Activated T-cell treated with anti-CD3 and anti-CD28 coated beads, Interleukin-2, amount 50 U/mL, for 72 hours (primary cell): ENCODE results near the gene SNAPC2. TPM values are rescaled to one million over a fixed set of nuclear protein-coding genes. Genes with fewer than 3 reads are reported as not detected.

Experiments
- ATAC-seq, 2 donors: fragments of 150-1000 bp; cut with Tn5 transposase; replicated peaks in 1 of 2; 2 replicates each; pipeline ENCODE4 v1.10.0; 2021; ENCODE audit warnings: moderate library complexity in 2 of 2, mild to moderate bottlenecking in 1 of 2
- DNase-seq, 2 donors: peaks; one replicate each; pipeline ENCODE4 v3.0.0; 2021 to 2022; ENCODE audit warnings: mixed read lengths in 1 of 2
- H3K27ac Mint-ChIP-seq: one replicate; pipeline ENCODE4 v1.8.0; 2022; ENCODE audit warnings: mild to moderate bottlenecking, moderate library complexity, mixed read lengths
- H3K27me3 Mint-ChIP-seq: one replicate; pipeline ENCODE4 v1.8.0; 2022; ENCODE audit warnings: low read depth, mixed read lengths
- H3K36me3 Mint-ChIP-seq, 2 donors: one replicate each; pipeline ENCODE4 v1.8.0; 2022; ENCODE audit warnings: mixed read lengths in 2 of 2, mild to moderate bottlenecking in 1 of 2; ENCODE audit not compliant: insufficient read depth in 2 of 2
- H3K4me1 Mint-ChIP-seq: one replicate; pipeline ENCODE4 v1.8.0; 2022; ENCODE audit warnings: low read depth, mixed read lengths
- H3K4me3 Mint-ChIP-seq, 2 donors: one replicate each; pipeline ENCODE4 v1.8.0; 2022; ENCODE audit warnings: mild to moderate bottlenecking in 2 of 2, mixed read lengths in 2 of 2, moderate library complexity in 2 of 2
- H3K9me3 Mint-ChIP-seq, 2 donors: one replicate each; pipeline ENCODE4 v1.8.0; 2022; ENCODE audit warnings: mixed read lengths in 2 of 2
- total RNA-seq, 2 donors: library from RNA; stranded (reverse); gene quantifications; one replicate each; pipeline ENCODE4 v1.2.3, GENCODE V29; 2022

The SNAPC2 gene
- total RNA-seq, 2 donors from 2014 or later: 23.7 to 25.5 TPM

DNA sequence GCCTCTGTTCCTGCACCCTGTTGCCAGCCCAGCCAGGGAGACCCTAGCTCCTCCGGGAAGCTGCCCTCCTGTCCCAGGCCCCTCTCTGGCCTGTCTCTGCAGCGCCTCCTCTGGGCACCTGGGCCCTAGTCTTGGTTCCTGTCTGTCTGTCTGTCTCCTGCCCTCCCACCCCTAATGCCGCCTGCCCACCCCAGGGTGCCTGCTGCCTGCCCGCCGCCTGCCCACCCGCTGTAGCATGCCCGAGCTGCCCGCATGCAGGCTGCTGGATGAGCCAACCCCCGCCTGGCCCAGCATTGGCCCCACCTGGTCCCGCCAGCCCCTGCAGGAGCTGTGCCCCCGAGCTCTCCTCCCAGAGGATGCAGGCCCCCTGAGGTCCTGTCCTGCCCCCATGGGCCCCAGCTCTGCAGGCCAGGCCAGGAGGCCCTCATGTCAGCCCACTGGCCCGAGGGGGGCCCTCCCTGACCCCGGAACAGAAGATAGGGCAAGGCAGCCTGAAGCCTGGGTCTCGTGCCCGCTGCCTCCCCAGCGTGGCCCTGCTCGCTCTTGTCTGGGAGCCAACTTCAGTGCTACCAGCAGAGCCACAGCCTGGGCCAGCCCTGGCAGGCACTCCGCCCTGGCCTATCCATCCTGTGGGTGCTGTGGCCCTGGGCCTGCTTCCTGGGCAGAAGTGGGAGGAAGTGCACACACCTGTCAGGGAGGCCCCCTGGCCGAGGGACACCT lies 11.2 kb upstream of the SNAPC2 start:
- Mint-ChIP-seq H3K4me1 (peaks cover 29% of the 10 kb centered on the region), H3K27ac (no peak overlapping the region), H3K36me3 (peaks cover 8 to 12% of the 10 kb centered on the region in 2 donors), H3K27me3 (no peaks in the 10 kb centered on the region), H3K4me3 (no peak overlapping the region), H3K9me3 (no peaks in the 10 kb centered on the region)
- no peak for ATAC-seq
- no peak for DNase-seq

- no peak overlapping the region for H3K4me3 Mint-ChIP-seq
- no peaks in the 10 kb centered on the region for H3K9me3 Mint-ChIP-seq
- DNase-seq: no peak
- no peak overlapping the region for H3K27ac Mint-ChIP-seq
- peaks cover 25% of the 10 kb centered on the region for H3K4me1 Mint-ChIP-seq
- no peak for ATAC-seq
- H3K27me3 Mint-ChIP-seq: no peaks in the 10 kb centered on the region
- H3K36me3 Mint-ChIP-seq: peaks cover 7 to 12% of the 10 kb centered on the region in 2 donors
Measured at GRCh38 chr19:7909471-7910067, 10.6 kb upstream of the SNAPC2 start.

- Mint-ChIP-seq H3K27ac (no peak overlapping the region), H3K27me3 (peaks cover 8% of the 10 kb centered on the region), H3K4me3 (no peak overlapping the region), H3K9me3 (no peaks in the 10 kb centered on the region), H3K36me3 (peaks cover 2 to 12% of the 10 kb centered on the region in 2 donors), H3K4me1 (peaks cover 20% of the 10 kb centered on the region)
- DNase-seq (no peak), ATAC-seq (no peak)
Measured at GRCh38 chr19:7910321-7911161, 9.6 kb upstream of the SNAPC2 start.

GRCh38 chr19:7911508-7912143 lies 8.5 kb upstream of the SNAPC2 start:
- peaks cover 16% of the 10 kb centered on the region for H3K4me1 Mint-ChIP-seq
- H3K4me3 Mint-ChIP-seq: no peak overlapping the region
- no peak overlapping the region for H3K27ac Mint-ChIP-seq
- ATAC-seq (no peak), DNase-seq (no peak)
- H3K36me3 Mint-ChIP-seq: peaks cover 0 to 12% of the 10 kb centered on the region in 2 donors
- H3K9me3 Mint-ChIP-seq: no peaks in the 10 kb centered on the region
- peaks cover 12% of the 10 kb centered on the region for H3K27me3 Mint-ChIP-seq

DNA sequence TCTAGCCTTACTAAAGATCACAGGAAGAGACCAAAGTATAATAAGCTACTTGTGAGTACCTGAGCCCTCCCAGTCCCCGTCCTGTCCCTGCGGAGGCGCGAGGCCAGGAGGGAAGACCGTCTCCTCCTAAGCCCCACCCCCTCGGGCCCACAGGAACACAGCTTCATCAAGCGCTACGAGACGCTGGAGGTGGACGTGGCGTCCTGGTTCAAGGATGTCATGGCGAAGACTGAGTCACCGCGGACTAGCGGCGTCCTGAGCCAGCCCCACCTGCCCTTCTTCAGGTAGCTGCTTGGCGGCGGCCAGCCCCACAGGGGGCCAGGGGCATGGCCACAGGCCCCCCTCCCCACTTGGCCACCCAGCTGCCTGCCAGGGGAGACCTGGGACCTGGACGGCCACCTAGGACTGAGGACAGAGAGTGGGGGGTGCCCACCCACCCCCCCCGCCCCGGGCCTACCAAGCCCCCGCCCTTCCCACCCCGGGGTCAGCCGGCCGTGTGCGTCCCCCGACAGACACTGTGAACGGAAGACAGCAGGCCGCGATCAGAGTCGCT lies 7.9 kb upstream of the SNAPC2 start:
- DNase-seq (no peak), ATAC-seq (no peak)
- H3K27me3 Mint-ChIP-seq: peaks cover 12% of the 10 kb centered on the region
- H3K36me3 Mint-ChIP-seq: peaks cover 0 to 12% of the 10 kb centered on the region in 2 donors
- no peak overlapping the region for H3K27ac Mint-ChIP-seq
- H3K4me3 Mint-ChIP-seq: no peak overlapping the region
- peaks cover 10% of the 10 kb centered on the region for H3K4me1 Mint-ChIP-seq
- H3K9me3 Mint-ChIP-seq: no peaks in the 10 kb centered on the region

DNA sequence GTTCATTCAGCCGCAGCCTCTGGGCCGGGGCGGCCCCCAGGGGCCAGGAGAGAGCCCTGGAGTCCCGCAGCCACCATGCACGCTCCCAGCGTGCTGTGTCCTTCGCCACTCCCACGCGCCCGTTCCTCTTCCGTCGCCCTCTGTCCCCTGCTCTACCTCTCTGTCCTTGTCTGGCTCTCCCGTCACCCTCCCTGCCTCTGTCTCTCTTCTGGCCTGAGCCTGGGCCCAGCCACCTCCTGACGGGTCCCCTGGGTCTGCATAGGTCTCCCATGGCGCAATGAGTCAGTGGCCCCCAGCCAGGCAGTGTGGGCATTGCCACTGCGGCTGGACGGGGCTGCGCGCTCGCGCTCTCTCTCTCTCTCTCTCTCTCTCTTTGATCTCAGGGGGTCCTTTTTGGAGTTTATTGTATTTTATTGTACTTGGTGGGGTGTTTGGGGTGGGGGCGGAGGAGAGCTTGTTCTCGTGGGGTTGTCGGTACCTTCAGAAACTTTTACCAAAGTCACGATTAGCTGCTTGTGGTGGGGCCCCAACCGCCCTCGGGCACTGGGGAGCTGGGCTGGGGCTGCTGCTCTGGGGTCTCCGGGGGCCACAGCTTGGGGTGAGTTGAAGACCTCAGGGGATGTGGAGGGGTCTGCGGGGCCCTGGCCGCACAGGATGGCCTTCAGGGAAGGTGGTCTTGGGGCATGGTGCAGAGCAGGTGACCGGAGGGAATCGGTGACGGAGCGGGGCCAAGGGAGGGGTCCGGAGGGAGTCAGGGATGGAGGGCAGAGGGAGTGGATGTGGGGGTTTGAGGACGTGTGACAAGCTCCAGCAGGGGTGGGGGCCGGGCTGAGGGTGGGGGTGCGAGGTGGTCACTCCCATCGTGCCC lies 7.2 kb upstream of the SNAPC2 start:
- H3K36me3 Mint-ChIP-seq: peaks cover 0 to 12% of the 10 kb centered on the region in 2 donors
- peaks cover 11% of the 10 kb centered on the region for H3K4me1 Mint-ChIP-seq
- H3K9me3 Mint-ChIP-seq: no peaks in the 10 kb centered on the region
- H3K27me3 Mint-ChIP-seq: peaks cover 15% of the 10 kb centered on the region
- no peak for ATAC-seq
- no peak for DNase-seq
- no peak overlapping the region for H3K4me3 Mint-ChIP-seq
- H3K27ac Mint-ChIP-seq: no peak overlapping the region

DNA sequence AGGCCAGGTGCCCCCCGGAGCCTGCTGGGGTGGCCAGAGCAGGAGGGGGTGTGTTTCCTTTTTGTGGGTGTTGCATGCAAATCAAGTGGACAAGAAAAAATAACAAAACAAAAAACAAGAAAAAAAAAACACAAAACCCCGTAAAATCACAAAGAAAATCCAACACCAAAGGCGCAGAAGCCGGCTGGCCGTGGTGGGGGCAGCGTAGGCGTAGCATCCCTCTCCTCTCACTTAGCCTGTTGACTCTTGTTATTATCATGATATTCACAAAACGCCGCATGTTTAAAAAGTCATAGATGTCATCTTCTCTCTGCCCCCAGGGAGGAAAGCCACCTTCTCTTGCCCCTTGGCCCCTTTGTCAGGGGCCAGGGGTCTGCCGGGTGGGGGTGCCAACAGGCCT lies 6.5 kb upstream of the SNAPC2 start:
- no peak overlapping the region for H3K4me3 Mint-ChIP-seq
- peaks cover 17% of the 10 kb centered on the region for H3K4me1 Mint-ChIP-seq
- H3K27me3 Mint-ChIP-seq: peaks cover 21% of the 10 kb centered on the region
- H3K9me3 Mint-ChIP-seq: no peaks in the 10 kb centered on the region
- no peak for ATAC-seq
- no peak for DNase-seq
- H3K27ac Mint-ChIP-seq: no peak overlapping the region
- H3K36me3 Mint-ChIP-seq: peaks cover 0 to 12% of the 10 kb centered on the region in 2 donors

DNA sequence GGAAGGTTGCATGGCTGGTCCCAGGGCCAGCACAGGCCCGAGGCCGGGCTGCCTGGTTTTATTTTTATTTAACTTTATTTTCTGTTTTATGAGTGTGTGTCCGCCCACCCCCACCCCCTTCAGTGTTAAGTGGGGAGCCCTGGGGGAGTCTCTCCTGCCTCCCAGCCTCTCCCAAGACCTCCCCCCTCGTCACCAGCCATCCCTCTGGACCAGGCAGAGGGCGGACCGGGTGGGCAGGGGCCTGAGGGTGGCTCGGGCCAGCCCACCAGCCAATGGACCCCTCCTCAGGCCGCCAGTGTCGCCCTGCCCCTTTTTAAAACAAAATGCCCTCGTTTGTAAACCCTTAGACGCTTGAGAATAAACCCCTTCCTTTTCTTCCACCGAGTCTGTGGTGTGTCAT lies 6.0 kb upstream of the SNAPC2 start:
- peaks cover 0 to 12% of the 10 kb centered on the region in 2 donors for H3K36me3 Mint-ChIP-seq

GRCh38 chr19:7914598-7915045 lies 5.5 kb upstream of the SNAPC2 start, which contains the start of gene TGFBR3L:
Gene TGFBR3L, plus strand, starts transcription at chr19:7914830.
- H3K27ac Mint-ChIP-seq: no peak within 1 kb of the TSS
- DNase-seq (no peak), ATAC-seq (no peak)
- H3K9me3 Mint-ChIP-seq: no peaks in the 10 kb centered on the region
- peaks cover 24% of the 10 kb centered on the region for H3K27me3 Mint-ChIP-seq
- H3K36me3 Mint-ChIP-seq: peaks cover under 1 to 12% of the 10 kb centered on the region in 2 donors
- H3K4me3 Mint-ChIP-seq: peak within 1 kb of the TSS; percentile 76 to 78
- H3K4me1 Mint-ChIP-seq: peaks cover 21% of the 10 kb centered on the region

More for the DNA sequence above, 6.0 kb upstream of the SNAPC2 start:
- DNase-seq (no peak), ATAC-seq (no peak)
- no peak overlapping the region for H3K4me3 Mint-ChIP-seq
- H3K27ac Mint-ChIP-seq: no peak overlapping the region
- H3K9me3 Mint-ChIP-seq: no peaks in the 10 kb centered on the region
- H3K4me1 Mint-ChIP-seq: peaks cover 17% of the 10 kb centered on the region
- peaks cover 21% of the 10 kb centered on the region for H3K27me3 Mint-ChIP-seq

- H3K9me3 Mint-ChIP-seq: no peaks in the 10 kb centered on the region
- H3K27me3 Mint-ChIP-seq: peaks cover 28% of the 10 kb centered on the region
- DNase-seq (no peak), ATAC-seq (no peak)
- peaks cover 25% of the 10 kb centered on the region for H3K4me1 Mint-ChIP-seq
- H3K36me3 Mint-ChIP-seq: peaks cover 1 to 14% of the 10 kb centered on the region in 2 donors
- no peak overlapping the region for H3K27ac Mint-ChIP-seq
- peak overlapping the region; percentile 76 to 78 for H3K4me3 Mint-ChIP-seq
Measured at GRCh38 chr19:7915250-7916102, 4.7 kb upstream of the SNAPC2 start.
